Cardiac muscle cell (in vitro differentiated cells and primary cell): ENCODE measurements around the gene FBXL22. TPM values are rescaled to one million over a fixed set of nuclear protein-coding genes. Genes with fewer than 3 reads are reported as not detected.

ENCODE experiments used
- DNase-seq, 2 donors: peaks; one replicate each; pipeline versions ENCODE4 v3.0.0 to v3.0.0-alpha.2; 2010 to 2017; ENCODE audit warnings: low read depth in 1 of 2, low spot score in 1 of 2
- H3K27ac ChIP-seq: fragments of 200-600 bp; sonication (generic); 2 replicates; pipeline ENCODE4 v1.5.1; 2016
- H3K27me3 ChIP-seq: fragments of 200-600 bp; sonication (generic); 2 replicates; pipeline ENCODE4 v1.6.0; 2016; ENCODE audit warnings: control low read depth
- H3K36me3 ChIP-seq: fragments of 200-600 bp; sonication (generic); 2 replicates; pipeline ENCODE4 v1.5.1; 2016; ENCODE audit warnings: control low read depth
- H3K4me1 ChIP-seq: fragments of 200-600 bp; sonication (generic); 2 replicates; pipeline ENCODE4 v1.8.1; 2017; ENCODE audit warnings: low read depth, mild to moderate bottlenecking, mixed run types
- H3K4me3 ChIP-seq: fragments of 200-600 bp; sonication (generic); 2 replicates; pipeline ENCODE4 v1.5.1; 2016; ENCODE audit warnings: mild to moderate bottlenecking
- H3K9me3 ChIP-seq: fragments of 200-600 bp; sonication (generic); 2 replicates; pipeline ENCODE4 v1.5.1; 2017; ENCODE audit warnings: low read depth, mild to moderate bottlenecking, control low read depth
- polyA plus RNA-seq: library from polyadenylated mRNA; unstranded; fragments of >200 nt; fragmentation: Nextera tagmentation; extraction: Ambion mirVana; gene quantifications from 2 replicates; pipeline ENCODE4 v1.2.1, GENCODE V29; 2016
- total RNA-seq: library from RNA; depleted of rRNA; stranded (reverse); fragments of >200 nt; gene quantifications from 2 replicates; pipeline ENCODE4 v1.2.3, GENCODE V29; 2016
- TF ChIP-seq, protein P1 (sequence below): IDR thresholded peaks from 2 replicates; pipeline ENCODE4 v1.5.1; 2012; ENCODE audit warnings: low read depth, mild to moderate bottlenecking, low read length

The FBXL22 gene
- total and polyA plus RNA-seq, 2 experiments from 2014 or later: 14.4 to 26.5 TPM

GRCh38 chr15:63628123-63628822, 31.1 kb downstream of the FBXL22 start:
- DNase-seq: peak in 1 of 2 donors; percentile 21
- Histone ChIP-seq H3K27me3 (no peaks in the 10 kb centered on the region), H3K9me3 (no peaks in the 10 kb centered on the region), H3K4me3 (no peak overlapping the region), H3K27ac (no peak overlapping the region), H3K4me1 (no peaks in the 10 kb centered on the region), H3K36me3 (peaks cover 69% of the 10 kb centered on the region)
- TF ChIP-seq, protein P1, sequence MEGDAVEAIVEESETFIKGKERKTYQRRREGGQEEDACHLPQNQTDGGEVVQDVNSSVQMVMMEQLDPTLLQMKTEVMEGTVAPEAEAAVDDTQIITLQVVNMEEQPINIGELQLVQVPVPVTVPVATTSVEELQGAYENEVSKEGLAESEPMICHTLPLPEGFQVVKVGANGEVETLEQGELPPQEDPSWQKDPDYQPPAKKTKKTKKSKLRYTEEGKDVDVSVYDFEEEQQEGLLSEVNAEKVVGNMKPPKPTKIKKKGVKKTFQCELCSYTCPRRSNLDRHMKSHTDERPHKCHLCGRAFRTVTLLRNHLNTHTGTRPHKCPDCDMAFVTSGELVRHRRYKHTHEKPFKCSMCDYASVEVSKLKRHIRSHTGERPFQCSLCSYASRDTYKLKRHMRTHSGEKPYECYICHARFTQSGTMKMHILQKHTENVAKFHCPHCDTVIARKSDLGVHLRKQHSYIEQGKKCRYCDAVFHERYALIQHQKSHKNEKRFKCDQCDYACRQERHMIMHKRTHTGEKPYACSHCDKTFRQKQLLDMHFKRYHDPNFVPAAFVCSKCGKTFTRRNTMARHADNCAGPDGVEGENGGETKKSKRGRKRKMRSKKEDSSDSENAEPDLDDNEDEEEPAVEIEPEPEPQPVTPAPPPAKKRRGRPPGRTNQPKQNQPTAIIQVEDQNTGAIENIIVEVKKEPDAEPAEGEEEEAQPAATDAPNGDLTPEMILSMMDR: no peak

DNA sequence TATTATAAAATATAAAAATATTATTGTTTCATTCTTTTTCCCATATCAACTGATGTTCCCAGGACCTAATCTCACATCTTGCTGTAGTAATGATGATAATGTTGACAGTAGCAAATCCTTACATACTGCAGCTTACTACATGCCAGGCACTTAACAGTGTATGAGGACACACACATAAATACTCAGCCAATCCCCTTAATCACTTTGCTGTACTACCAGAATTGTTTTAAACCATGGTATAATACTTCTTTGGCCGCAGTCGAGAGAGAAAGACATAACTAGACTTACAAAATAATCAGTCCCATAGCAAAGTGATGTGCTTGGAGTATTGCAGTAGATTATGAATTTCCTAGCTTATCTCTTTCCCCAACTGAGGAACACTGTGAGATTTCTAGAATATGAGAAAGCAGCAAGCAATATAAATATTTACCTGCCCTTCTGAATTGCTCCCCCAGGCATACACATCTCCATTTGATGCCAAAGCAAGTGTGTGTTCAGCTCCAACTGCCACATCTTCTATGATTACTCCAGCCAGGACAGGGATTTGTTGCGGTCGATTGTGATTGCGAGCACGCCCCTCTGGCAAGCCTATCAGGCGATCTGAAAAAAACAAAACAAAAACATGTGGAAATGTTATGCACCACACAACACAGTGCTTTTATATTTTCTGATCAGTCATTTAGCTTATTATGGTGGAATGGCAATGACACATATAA, 33.0 kb downstream of the FBXL22 start:
- TF ChIP-seq, protein P1: no peak
- Histone ChIP-seq H3K27ac (no peak overlapping the region), H3K4me1 (no peaks in the 10 kb centered on the region), H3K4me3 (no peak overlapping the region), H3K36me3 (peaks cover 66% of the 10 kb centered on the region), H3K9me3 (no peaks in the 10 kb centered on the region), H3K27me3 (no peaks in the 10 kb centered on the region)
- no peak for DNase-seq

DNA sequence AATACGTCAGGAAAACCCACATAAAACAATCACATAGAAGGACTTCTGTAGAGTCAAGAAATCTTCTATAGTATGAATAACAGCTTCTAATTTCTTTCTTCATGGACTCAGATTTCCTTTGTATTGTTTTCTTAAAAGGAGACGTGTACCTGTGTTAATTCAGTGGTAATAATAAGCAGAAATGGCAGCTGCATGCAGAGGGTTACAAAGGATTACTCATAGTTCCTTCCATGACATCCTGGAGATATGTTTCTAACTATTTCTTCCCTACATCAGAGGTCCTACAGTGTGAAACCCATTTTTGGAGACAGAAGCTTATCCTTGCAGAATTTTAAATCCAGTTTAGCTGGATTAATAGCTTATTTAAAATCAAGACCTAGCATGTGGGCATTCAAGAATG, 36.1 kb downstream of the FBXL22 start:
- H3K9me3 ChIP-seq: no peaks in the 10 kb centered on the region
- H3K4me3 ChIP-seq: no peak overlapping the region
- DNase-seq: no peak
- peaks cover 66% of the 10 kb centered on the region for H3K36me3 ChIP-seq
- H3K27me3 ChIP-seq: no peaks in the 10 kb centered on the region
- no peaks in the 10 kb centered on the region for H3K4me1 ChIP-seq
- TF ChIP-seq, protein P1: no peak
- H3K27ac ChIP-seq: no peak overlapping the region

DNA sequence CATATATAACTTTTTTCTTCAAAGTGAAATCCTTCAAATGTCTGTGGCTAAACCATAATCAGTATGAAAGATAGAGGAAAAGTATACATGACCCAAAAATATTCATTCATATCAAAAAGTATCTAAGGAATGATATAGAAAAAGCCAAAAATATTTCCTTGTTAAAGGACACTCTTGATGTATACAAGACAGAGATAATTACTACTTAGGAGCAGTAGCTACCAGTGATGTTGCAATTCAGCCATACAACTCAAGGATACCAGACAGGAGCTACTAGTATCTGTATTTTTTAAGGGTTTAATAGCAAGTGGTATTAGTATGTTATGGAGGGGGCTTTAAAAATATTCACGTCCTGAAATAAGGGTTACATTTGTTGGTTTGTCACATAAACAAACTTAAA, 37.0 kb downstream of the FBXL22 start:
- Histone ChIP-seq H3K27me3 (no peaks in the 10 kb centered on the region), H3K4me3 (no peak overlapping the region), H3K27ac (no peak overlapping the region), H3K36me3 (peaks cover 70% of the 10 kb centered on the region), H3K4me1 (no peaks in the 10 kb centered on the region), H3K9me3 (no peaks in the 10 kb centered on the region)
- TF ChIP-seq, protein P1: no peak
- DNase-seq: peak in 1 of 2 donors; percentile 34

DNA sequence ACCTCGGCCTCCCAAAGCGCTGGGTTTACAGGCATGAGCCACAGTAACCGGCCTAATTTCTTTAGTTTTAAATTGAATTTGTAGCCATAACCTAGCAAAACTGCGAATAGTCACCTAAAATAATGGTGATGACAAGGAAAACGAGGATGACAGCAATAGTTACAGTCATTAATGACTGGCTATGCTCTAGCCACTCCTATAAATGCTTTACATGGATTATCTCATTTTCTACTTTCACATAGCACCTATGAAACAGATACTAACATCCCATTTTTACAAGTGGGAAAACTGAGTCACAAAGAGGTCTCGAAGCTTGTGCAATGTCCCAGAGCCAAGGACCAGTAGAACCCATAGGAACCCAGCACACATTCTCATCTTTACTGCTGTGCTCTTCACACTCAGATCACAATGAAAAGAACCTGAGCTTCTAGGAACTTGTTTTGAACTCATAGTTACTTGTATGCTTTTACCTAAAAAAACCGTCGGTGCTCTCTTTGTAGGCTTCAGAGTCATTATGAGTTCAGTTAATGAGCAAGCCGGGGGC, 39.4 kb downstream of the FBXL22 start:
- TF ChIP-seq, protein P1: no peak
- no peak overlapping the region for H3K4me3 ChIP-seq
- peaks cover 86% of the 10 kb centered on the region for H3K36me3 ChIP-seq
- H3K9me3 ChIP-seq: no peaks in the 10 kb centered on the region
- DNase-seq: no peak
- H3K27ac ChIP-seq: no peak overlapping the region
- no peaks in the 10 kb centered on the region for H3K4me1 ChIP-seq
- no peaks in the 10 kb centered on the region for H3K27me3 ChIP-seq
